Measurements from ENCODE around the gene DCC. TPM values are rescaled to one million over a fixed set of nuclear protein-coding genes. Genes with fewer than 3 reads are reported as not detected.

DCC gene
- total and polyA plus RNA-seq, 10 donors = 0.03 to 9.2 (median 0.91) TPM; not detected in 1

GRCh38 chr18:52437161-52437560, 97.2 kb downstream of the DCC start:
- no peaks in the 10 kb centered on the region for H3K4me1 ChIP-seq
- DNase-seq = no peak
- intact Hi-C loops (cut with DNase I; ENCODE audit: low total_unique reads) = loop anchor here (10.0 kb wide), 1 partner anchor 78 kb away; no protein-coding TSS in a partner anchor
- H3K4me3 ChIP-seq = no peak overlapping the region
- no peak overlapping the region for H3K27ac ChIP-seq
- no peaks in the 10 kb centered on the region for H3K27me3 ChIP-seq (replicated peaks in 1 of 7)
- H3K9me3 ChIP-seq = no peaks in the 10 kb centered on the region
- H3K36me3 ChIP-seq = no peaks in the 10 kb centered on the region
- TF ChIP-seq POLR2AphosphoS5 (IDR thresholded peaks at IDR 0.05) (no peak), POLR2A (IDR thresholded peaks at IDR 0.05) (no peak), CTCF (IDR thresholded peaks at IDR 0.05 in 8 of 11, conservative IDR thresholded peaks at IDR 0.05 in 3 of 11) (no peak)

GRCh38 chr18:52439457-52439856, 99.5 kb downstream of the DCC start:
- H3K9me3 ChIP-seq = no peaks in the 10 kb centered on the region
- DNase-seq = no peak
- no peaks in the 10 kb centered on the region for H3K4me1 ChIP-seq
- no peak overlapping the region for H3K27ac ChIP-seq
- TF ChIP-seq CTCF (IDR thresholded peaks at IDR 0.05 in 8 of 11, conservative IDR thresholded peaks at IDR 0.05 in 3 of 11) (no peak), POLR2A (IDR thresholded peaks at IDR 0.05) (no peak), POLR2AphosphoS5 (IDR thresholded peaks at IDR 0.05) (no peak)
- intact Hi-C loops (cut with DNase I; ENCODE audit: low total_unique reads) = loop anchor here (10.0 kb wide), 1 partner anchor 75 kb away; no protein-coding TSS in a partner anchor
- no peaks in the 10 kb centered on the region for H3K36me3 ChIP-seq
- 56 to 64% (median 59%) methylated on average over 4 of the region's 4 CpGs for WGBS, 5 donors
- H3K4me3 ChIP-seq = no peak overlapping the region
- no peaks in the 10 kb centered on the region for H3K27me3 ChIP-seq (replicated peaks in 1 of 7)

- Histone ChIP-seq H3K36me3 (no peaks in the 10 kb centered on the region), H3K27ac (no peak overlapping the region), H3K9me3 (no peaks in the 10 kb centered on the region), H3K27me3 (replicated peaks in 1 of 7) (no peaks in the 10 kb centered on the region), H3K4me3 (no peak overlapping the region), H3K4me1 (no peaks in the 10 kb centered on the region)
- intact Hi-C loops (cut with DNase I; ENCODE audit: low total_unique reads) = no loop called here
- TF ChIP-seq POLR2A (IDR thresholded peaks at IDR 0.05) = no peak
- no peak for DNase-seq
Measured at GRCh38 chr18:52441794-52442193, 101.8 kb downstream of the DCC start.

- no peak for TF ChIP-seq CTCF (IDR thresholded peaks at IDR 0.05 in 8 of 11, conservative IDR thresholded peaks at IDR 0.05 in 3 of 11)
- no peak for TF ChIP-seq POLR2AphosphoS5 (IDR thresholded peaks at IDR 0.05)
- TF ChIP-seq POLR2A (IDR thresholded peaks at IDR 0.05) = no peak
- 79 to 93% (median 89%) methylated on average over 2 of the region's 2 CpGs for WGBS, 5 donors
- no peaks in the 10 kb centered on the region for H3K9me3 ChIP-seq
- no peak overlapping the region for H3K4me3 ChIP-seq
- intact Hi-C loops (cut with DNase I; ENCODE audit: low total_unique reads) = no loop called here
- no peak overlapping the region for H3K27ac ChIP-seq
- no peak for DNase-seq
- no peaks in the 10 kb centered on the region for H3K36me3 ChIP-seq
- H3K27me3 ChIP-seq (replicated peaks in 1 of 7) = no peaks in the 10 kb centered on the region
- H3K4me1 ChIP-seq = no peaks in the 10 kb centered on the region
Measured at GRCh38 chr18:52442686-52443085, 102.7 kb downstream of the DCC start.

GRCh38 chr18:52451256-52451655, 111.3 kb downstream of the DCC start:
- Histone ChIP-seq H3K36me3 (no peaks in the 10 kb centered on the region), H3K4me3 (no peak overlapping the region), H3K4me1 (no peaks in the 10 kb centered on the region), H3K27me3 (replicated peaks in 1 of 7) (no peaks in the 10 kb centered on the region), H3K27ac (no peak overlapping the region), H3K9me3 (no peaks in the 10 kb centered on the region)
- no peak for DNase-seq
- WGBS, 5 donors = 57 to 66% (median 59%) methylated on average over 4 of the region's 4 CpGs
- TF ChIP-seq CTCF (IDR thresholded peaks at IDR 0.05 in 8 of 11, conservative IDR thresholded peaks at IDR 0.05 in 3 of 11) (no peak), POLR2AphosphoS5 (IDR thresholded peaks at IDR 0.05) (no peak), POLR2A (IDR thresholded peaks at IDR 0.05) (no peak)
- intact Hi-C loops (cut with DNase I; ENCODE audit: low total_unique reads) = no loop called here

All from spleen (tissue), 11 donors.